Measurements from ENCODE around the gene RAB35.

- TF ChIP-seq EZH2 (IDR thresholded peaks at IDR 0.05; ENCODE audit: low read length, unreplicated experiment): no peak
- TF ChIP-seq, protein P1, sequence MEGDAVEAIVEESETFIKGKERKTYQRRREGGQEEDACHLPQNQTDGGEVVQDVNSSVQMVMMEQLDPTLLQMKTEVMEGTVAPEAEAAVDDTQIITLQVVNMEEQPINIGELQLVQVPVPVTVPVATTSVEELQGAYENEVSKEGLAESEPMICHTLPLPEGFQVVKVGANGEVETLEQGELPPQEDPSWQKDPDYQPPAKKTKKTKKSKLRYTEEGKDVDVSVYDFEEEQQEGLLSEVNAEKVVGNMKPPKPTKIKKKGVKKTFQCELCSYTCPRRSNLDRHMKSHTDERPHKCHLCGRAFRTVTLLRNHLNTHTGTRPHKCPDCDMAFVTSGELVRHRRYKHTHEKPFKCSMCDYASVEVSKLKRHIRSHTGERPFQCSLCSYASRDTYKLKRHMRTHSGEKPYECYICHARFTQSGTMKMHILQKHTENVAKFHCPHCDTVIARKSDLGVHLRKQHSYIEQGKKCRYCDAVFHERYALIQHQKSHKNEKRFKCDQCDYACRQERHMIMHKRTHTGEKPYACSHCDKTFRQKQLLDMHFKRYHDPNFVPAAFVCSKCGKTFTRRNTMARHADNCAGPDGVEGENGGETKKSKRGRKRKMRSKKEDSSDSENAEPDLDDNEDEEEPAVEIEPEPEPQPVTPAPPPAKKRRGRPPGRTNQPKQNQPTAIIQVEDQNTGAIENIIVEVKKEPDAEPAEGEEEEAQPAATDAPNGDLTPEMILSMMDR (conservative IDR thresholded peaks at IDR 0.05; ENCODE audit: low read depth, low read length): no peak
Observed at GRCh38 chr12:120100630-120101029, 15.9 kb downstream of the RAB35 start.
